Esophagus squamous epithelium (tissue), 4 donors: ENCODE results near the gene PLK3.

Experiments used
- CTCF ChIP-seq, 6 experiments: fragments of 450-650 bp in 4 of 6; fragments of 200-600 bp in 2 of 6; sonication (generic) in 2 of 6; IDR thresholded peaks; one replicate each; pipeline ENCODE4 v1.5.1; 2016 to 2019; ENCODE audit warnings: antibody characterized with exemption in 6 of 6, mild to moderate bottlenecking in 4 of 6, moderate library complexity in 4 of 6
- POLR2A ChIP-seq, 4 donors: fragments of 450-650 bp; IDR thresholded peaks; one replicate each; pipeline ENCODE4 v1.6.1; 2017; ENCODE audit warnings: antibody characterized with exemption in 4 of 4, mild to moderate bottlenecking in 4 of 4, moderate library complexity in 3 of 4

GRCh38 chr1:44817771-44818495 lies 17.8 kb downstream of the PLK3 start:
- TF ChIP-seq CTCF (IDR thresholded peaks at IDR 0.05) (no peak), POLR2A (IDR thresholded peaks at IDR 0.05) (no peak)
